ENCODE measurements around the gene AACS. TPM values are rescaled to one million over a fixed set of nuclear protein-coding genes. Genes with fewer than 3 reads are reported as not detected.
A peak's percentile ranks its signal among the peaks of the same experiment; 100 is the strongest.
"Not testable (repeated sequence)": the region's sequence is repeated elsewhere in the genome, so short reads cannot be mapped to it uniquely, and the experiment has no call there.

Gene AACS
- polyA plus RNA-seq: 10 to 100 TPM; 11.9 to 22.7 (median 14.0) TPM

GRCh38 chr12:125065021-125065918, at the start of gene AACS:
Gene AACS (plus strand): TSS chr12:125065435. CDS start chr12:125065585, 150 bp downstream.
- Mint-ChIP-seq H3K27ac (peak within 1 kb of the TSS in 5 of 6 donors; percentile 1 to 88 (median 86)), H3K4me1 (peaks cover 18 to 19% of the 10 kb centered on the region in 2 donors), H3K27me3 (ENCODE audit: low read depth in 3 of 3) (peaks cover 2 to 7% (median 3%) of the 10 kb centered on the region in 3 donors), H3K36me3 (peaks cover 0 to 3% (median 0%) of the 10 kb centered on the region in 3 donors), H3K9me3 (no peaks in the 10 kb centered on the region), H3K4me3 (peak within 1 kb of the TSS; percentile 85 to 95 (median 88))
- peak; percentile 64 to 73 (median 72) for DNase-seq

- Mint-ChIP-seq H3K27me3 (ENCODE audit: low read depth in 3 of 3) (no peaks in the 10 kb centered on the region), H3K36me3 (peaks cover 4 to 9% (median 8%) of the 10 kb centered on the region in 3 donors), H3K4me3 (no peak overlapping the region), H3K4me1 (no peaks in the 10 kb centered on the region), H3K9me3 (no peaks in the 10 kb centered on the region), H3K27ac (no peak overlapping the region)
- DNase-seq: no peak
These were observed 49.4 kb upstream of the AACS start for GRCh38 chr12:125015680-125016310.

- DNase-seq: no peak
- Mint-ChIP-seq H3K9me3 (peaks cover 0 to 1% (median 0%) of the 10 kb centered on the region in 6 donors), H3K4me1 (no peaks in the 10 kb centered on the region), H3K36me3 (peaks cover 4 to 7% (median 6%) of the 10 kb centered on the region in 3 donors), H3K27me3 (ENCODE audit: low read depth in 3 of 3) (no peaks in the 10 kb centered on the region), H3K4me3 (no peak overlapping the region), H3K27ac (no peak overlapping the region)
These were observed 47.4 kb upstream of the AACS start for GRCh38 chr12:125017801-125018200.

GRCh38 chr12:125018356-125018755, 46.9 kb upstream of the AACS start:
- peaks cover 0 to 11% (median 11%) of the 10 kb centered on the region in 3 donors for H3K36me3 Mint-ChIP-seq
- H3K27ac Mint-ChIP-seq: no peak overlapping the region
- H3K9me3 Mint-ChIP-seq: peaks cover 0 to 1% (median 0%) of the 10 kb centered on the region in 6 donors
- DNase-seq: no peak
- H3K4me1 Mint-ChIP-seq: no peaks in the 10 kb centered on the region
- H3K4me3 Mint-ChIP-seq: no peak overlapping the region
- H3K27me3 Mint-ChIP-seq (ENCODE audit: low read depth in 3 of 3): no peaks in the 10 kb centered on the region

- H3K9me3 Mint-ChIP-seq: peaks cover 0 to 1% (median 0%) of the 10 kb centered on the region in 6 donors
- peaks cover 5 to 20% (median 12%) of the 10 kb centered on the region in 3 donors for H3K36me3 Mint-ChIP-seq
- H3K4me3 Mint-ChIP-seq: no peak overlapping the region
- no peaks in the 10 kb centered on the region for H3K4me1 Mint-ChIP-seq
- no peak overlapping the region for H3K27ac Mint-ChIP-seq
- no peaks in the 10 kb centered on the region for H3K27me3 Mint-ChIP-seq (ENCODE audit: low read depth in 3 of 3)
- DNase-seq: no peak
These were observed 44.1 kb upstream of the AACS start for GRCh38 chr12:125021096-125021495.

- no peak for DNase-seq
- Mint-ChIP-seq H3K9me3 (peaks cover 0 to 1% (median 0%) of the 10 kb centered on the region in 6 donors), H3K36me3 (peaks cover 5 to 20% (median 12%) of the 10 kb centered on the region in 3 donors), H3K27me3 (ENCODE audit: low read depth in 3 of 3) (no peaks in the 10 kb centered on the region), H3K4me3 (no peak overlapping the region), H3K4me1 (no peaks in the 10 kb centered on the region), H3K27ac (no peak overlapping the region)
These were observed 43.5 kb upstream of the AACS start for GRCh38 chr12:125021771-125022170.

- Mint-ChIP-seq H3K9me3 (peaks cover 0 to 1% (median 0%) of the 10 kb centered on the region in 6 donors), H3K36me3 (peaks cover 5 to 20% (median 12%) of the 10 kb centered on the region in 3 donors), H3K27me3 (ENCODE audit: low read depth in 3 of 3) (no peaks in the 10 kb centered on the region), H3K4me1 (no peaks in the 10 kb centered on the region), H3K4me3 (no peak overlapping the region), H3K27ac (no peak overlapping the region)
- DNase-seq: no peak
These were observed 42.2 kb upstream of the AACS start for GRCh38 chr12:125023065-125023464.

- H3K27ac Mint-ChIP-seq: no peak overlapping the region
- H3K36me3 Mint-ChIP-seq: peaks cover 5 to 20% (median 17%) of the 10 kb centered on the region in 3 donors
- H3K9me3 Mint-ChIP-seq: peaks cover 0 to 1% (median 0%) of the 10 kb centered on the region in 6 donors
- no peaks in the 10 kb centered on the region for H3K4me1 Mint-ChIP-seq
- no peak for DNase-seq
- no peak overlapping the region for H3K4me3 Mint-ChIP-seq
- H3K27me3 Mint-ChIP-seq (ENCODE audit: low read depth in 3 of 3): no peaks in the 10 kb centered on the region
These were observed 40.2 kb upstream of the AACS start for GRCh38 chr12:125024949-125025563.

GRCh38 chr12:125025606-125026235, 39.5 kb upstream of the AACS start:
- no peaks in the 10 kb centered on the region for H3K4me1 Mint-ChIP-seq
- H3K36me3 Mint-ChIP-seq: peaks cover 5 to 20% (median 17%) of the 10 kb centered on the region in 3 donors
- no peaks in the 10 kb centered on the region for H3K27me3 Mint-ChIP-seq (ENCODE audit: low read depth in 3 of 3)
- no peak for DNase-seq
- H3K27ac Mint-ChIP-seq: no peak overlapping the region
- no peak overlapping the region for H3K4me3 Mint-ChIP-seq
- peaks cover 0 to 1% (median 0%) of the 10 kb centered on the region in 6 donors for H3K9me3 Mint-ChIP-seq

- H3K9me3 Mint-ChIP-seq: no peaks in the 10 kb centered on the region
These were observed 37.1 kb upstream of the AACS start for GRCh38 chr12:125028106-125028505.

GRCh38 chr12:125029761-125030358, 35.4 kb upstream of the AACS start:
- Mint-ChIP-seq H3K4me1 (no peaks in the 10 kb centered on the region), H3K27me3 (ENCODE audit: low read depth in 3 of 3) (peaks cover 0 to 1% (median 0%) of the 10 kb centered on the region in 3 donors), H3K4me3 (no peak overlapping the region), H3K27ac (no peak overlapping the region), H3K36me3 (peaks cover 0 to 11% (median 9%) of the 10 kb centered on the region in 3 donors), H3K9me3 (peaks cover 0 to under 1% (median 0%) of the 10 kb centered on the region in 6 donors)
- no peak for DNase-seq

More at GRCh38 chr12:125028106-125028505, 37.1 kb upstream of the AACS start:
- peaks cover 5 to 15% (median 12%) of the 10 kb centered on the region in 3 donors for H3K36me3 Mint-ChIP-seq
- no peak for DNase-seq
- H3K4me1 Mint-ChIP-seq: no peaks in the 10 kb centered on the region
- no peak overlapping the region for H3K4me3 Mint-ChIP-seq
- H3K27me3 Mint-ChIP-seq (ENCODE audit: low read depth in 3 of 3): peaks cover 0 to 1% (median 0%) of the 10 kb centered on the region in 3 donors
- no peak overlapping the region for H3K27ac Mint-ChIP-seq

- DNase-seq: not testable (repeated sequence)
These were observed 33.8 kb upstream of the AACS start for GRCh38 chr12:125031471-125031870.

More at GRCh38 chr12:125031471-125031870, 33.8 kb upstream of the AACS start:
- H3K36me3 Mint-ChIP-seq; H3K27ac Mint-ChIP-seq; H3K4me1 Mint-ChIP-seq; H3K4me3 Mint-ChIP-seq; H3K9me3 Mint-ChIP-seq; H3K27me3 Mint-ChIP-seq (ENCODE audit: low read depth in 3 of 3): not testable (repeated sequence)

Measured in immature natural killer cell (primary cell).